KG1 (cell line): ENCODE measurements around the gene SLC29A3.
"Not testable (repeated sequence)": the region's sequence is repeated elsewhere in the genome, so short reads cannot be mapped to it uniquely, and the experiment has no call there.

Experiments used
- DNase-seq: peaks from one replicate; lab custom pipeline; 2025; lab: John Stamatoyannopoulos, UW

The SLC29A3 gene

GRCh38 chr10:71284544-71285179 is 34.4 kb upstream of the SLC29A3 start:
- DNase-seq = no peak

GRCh38 chr10:71285180-71285545 is 33.9 kb upstream of the SLC29A3 start:
- DNase-seq = peak; percentile 21

GRCh38 chr10:71285986-71286385 is 33.1 kb upstream of the SLC29A3 start:
- no peak for DNase-seq

GRCh38 chr10:71286521-71287294 is 32.4 kb upstream of the SLC29A3 start:
- no peak for DNase-seq

- DNase-seq = no peak
Observed at GRCh38 chr10:71287456-71287855, 31.6 kb upstream of the SLC29A3 start.

GRCh38 chr10:71288461-71288860 is 30.6 kb upstream of the SLC29A3 start:
- no peak for DNase-seq

DNA sequence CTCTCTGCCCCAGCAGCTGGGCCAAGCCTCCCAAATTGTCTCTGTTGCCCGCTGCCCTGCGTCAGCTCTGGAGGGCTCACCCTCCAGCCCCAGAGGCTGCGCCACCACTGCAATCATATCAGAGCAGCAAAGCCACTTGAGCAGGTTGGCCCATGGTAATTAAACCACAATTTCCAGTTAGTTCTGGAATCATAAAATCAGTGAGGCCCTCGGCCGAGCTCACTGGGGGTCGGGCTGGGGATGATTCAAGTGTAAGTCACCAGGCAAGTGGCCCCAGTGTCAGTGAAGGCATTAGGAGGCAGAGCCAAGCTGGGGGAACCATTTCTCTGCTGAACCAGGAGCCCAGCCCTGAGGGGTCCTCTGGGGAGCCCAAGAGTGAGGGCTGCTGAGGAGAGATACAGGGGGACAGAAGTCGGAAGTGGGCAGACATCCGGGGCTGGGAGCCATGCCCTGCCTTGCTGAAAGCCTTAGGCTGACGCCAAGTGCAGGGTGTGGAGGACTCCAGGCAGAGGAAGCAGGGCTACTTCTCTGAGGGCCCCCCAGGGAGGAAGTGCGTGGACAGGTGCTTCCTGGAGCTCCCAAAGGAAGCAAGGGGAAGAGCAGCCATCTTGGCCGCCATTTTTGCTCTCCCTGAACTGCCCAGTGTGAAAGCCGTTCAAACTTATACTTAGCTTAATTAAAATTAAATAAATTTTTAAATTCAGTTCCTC is 29.5 kb upstream of the SLC29A3 start:
- DNase-seq = no peak

GRCh38 chr10:71290331-71290730 is 28.7 kb upstream of the SLC29A3 start:
- no peak for DNase-seq

DNA sequence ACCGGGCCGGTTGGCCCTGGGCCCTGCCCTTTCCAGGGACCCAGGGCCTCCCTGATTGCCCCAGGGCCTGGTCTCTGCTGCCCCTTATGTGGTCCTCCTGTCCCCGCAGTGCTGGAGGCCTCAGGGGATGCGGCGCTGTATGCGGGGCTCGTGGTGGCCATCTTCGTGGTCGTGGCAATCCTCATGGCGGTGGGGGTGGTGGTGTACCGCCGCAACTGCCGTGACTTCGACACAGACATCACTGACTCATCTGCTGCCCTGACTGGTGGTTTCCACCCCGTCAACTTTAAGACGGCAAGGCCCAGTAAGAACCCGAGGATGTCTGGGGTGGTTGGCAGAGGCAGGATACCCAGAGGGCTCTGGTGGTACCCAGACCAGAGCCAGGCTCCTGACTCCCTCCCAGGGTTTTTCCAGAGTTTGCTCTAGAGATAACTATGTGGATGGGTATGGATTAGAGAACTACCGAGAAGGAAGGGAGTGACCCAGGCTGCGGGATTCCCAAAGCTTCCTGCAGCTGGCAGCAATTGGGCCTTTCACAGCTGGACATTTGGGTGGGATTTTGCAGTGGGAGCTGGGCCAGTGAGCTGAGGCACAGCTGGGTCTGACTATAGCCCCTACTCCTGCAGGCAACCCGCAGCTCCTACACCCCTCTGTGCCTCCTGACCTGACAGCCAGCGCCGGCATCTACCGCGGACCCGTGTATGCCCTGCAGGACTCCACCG is 28.1 kb upstream of the SLC29A3 start:
- no peak for DNase-seq

GRCh38 chr10:71291528-71291900 is 27.5 kb upstream of the SLC29A3 start:
- DNase-seq = no peak

DNA sequence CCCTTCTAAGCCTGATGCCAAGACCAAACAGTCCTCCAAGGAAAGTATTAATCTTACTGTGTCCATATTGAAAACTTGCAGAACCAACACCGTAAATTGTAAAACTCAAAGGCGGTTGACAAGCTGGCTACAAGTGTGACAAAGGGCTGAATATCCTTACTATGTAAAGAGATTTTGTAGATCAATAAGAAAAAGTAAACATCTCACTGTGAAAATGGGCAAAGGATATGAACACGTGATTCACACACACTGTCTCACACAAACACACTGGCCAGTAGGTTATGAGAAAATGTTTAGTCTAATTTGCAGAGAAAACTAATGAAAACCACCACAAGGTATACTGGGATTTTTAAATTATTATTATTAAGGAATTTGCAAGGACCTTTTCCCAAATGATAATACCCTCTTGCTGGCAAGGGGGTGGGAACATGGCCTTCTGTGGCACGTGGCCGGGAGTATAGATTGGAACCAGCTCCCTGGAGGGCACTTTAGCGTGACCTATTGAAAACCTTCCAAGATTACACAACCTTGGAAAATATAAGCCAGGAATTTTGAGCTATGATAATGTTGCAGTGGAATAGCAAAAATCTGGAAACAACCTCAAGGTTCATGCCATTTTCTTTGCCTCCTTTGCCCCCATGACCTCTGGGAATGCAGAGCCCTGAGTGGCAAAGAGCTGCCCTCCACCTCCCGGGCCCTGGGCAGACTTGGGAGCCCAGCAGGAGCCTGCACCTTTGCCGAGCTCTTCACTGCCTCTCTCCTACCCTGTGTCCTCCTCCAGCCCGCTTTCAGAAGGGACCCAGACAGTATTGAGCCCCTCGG is 26.2 kb upstream of the SLC29A3 start:
- DNase-seq = no peak

DNA sequence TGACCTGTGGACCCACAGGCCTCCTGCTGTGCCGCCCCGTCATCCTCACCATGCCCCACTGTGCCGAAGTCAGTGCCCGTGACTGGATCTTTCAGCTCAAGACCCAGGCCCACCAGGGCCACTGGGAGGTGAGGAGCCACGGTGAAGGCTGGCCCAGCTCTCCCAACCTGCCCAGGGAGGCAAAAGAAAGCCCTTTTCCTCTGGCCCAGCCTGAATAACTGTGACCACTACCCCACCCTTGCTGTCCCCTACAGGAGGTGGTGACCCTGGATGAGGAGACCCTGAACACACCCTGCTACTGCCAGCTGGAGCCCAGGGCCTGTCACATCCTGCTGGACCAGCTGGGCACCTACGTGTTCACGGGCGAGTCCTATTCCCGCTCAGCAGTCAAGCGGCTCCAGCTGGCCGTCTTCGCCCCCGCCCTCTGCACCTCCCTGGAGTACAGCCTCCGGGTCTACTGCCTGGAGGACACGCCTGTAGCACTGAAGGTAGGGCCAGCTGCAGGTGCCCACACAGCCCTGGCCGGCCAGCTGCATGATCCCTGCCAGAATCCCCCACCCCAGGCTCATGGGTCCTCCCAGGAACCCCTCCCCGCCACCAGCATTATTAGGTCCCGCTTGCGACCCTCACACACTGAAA is 25.5 kb upstream of the SLC29A3 start:
- DNase-seq = no peak

GRCh38 chr10:71294091-71294561 is 24.9 kb upstream of the SLC29A3 start:
- no peak for DNase-seq

- DNase-seq = no peak
Observed at GRCh38 chr10:71294856-71295255, 24.2 kb upstream of the SLC29A3 start.

DNA sequence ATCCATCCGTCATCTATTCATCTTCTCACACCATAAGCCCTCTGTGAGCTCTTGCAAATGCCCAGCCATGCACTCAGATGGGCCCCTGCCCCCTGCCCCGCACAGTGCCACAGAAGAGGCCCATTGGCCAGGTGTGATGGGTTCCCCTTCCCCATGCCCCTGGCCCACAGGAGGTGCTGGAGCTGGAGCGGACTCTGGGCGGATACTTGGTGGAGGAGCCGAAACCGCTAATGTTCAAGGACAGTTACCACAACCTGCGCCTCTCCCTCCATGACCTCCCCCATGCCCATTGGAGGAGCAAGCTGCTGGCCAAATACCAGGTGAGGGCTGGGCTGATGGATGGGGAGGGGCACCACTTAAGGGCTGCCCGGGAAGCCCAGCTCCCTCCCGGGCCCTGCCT is 23.4 kb upstream of the SLC29A3 start:
- DNase-seq = no peak

DNA sequence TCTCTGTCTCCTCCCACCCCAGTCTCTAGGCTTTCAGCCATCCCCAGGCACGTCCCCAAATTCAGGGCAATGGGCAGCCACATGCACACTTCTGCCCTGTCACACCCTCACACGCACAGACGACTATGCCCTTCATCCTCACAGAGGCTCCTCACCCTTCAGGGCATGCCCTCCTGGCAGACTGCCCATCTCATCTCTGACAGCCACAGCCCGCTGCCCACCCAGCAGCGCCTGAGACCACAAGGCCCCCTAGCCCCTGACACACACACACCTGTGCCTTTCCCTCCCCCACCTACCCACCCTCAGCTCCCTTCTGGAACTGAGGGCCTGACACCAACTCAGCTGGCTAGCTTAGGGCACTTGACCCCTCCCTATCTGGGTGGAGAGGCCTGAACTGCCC is 23.0 kb upstream of the SLC29A3 start:
- DNase-seq = no peak

DNA sequence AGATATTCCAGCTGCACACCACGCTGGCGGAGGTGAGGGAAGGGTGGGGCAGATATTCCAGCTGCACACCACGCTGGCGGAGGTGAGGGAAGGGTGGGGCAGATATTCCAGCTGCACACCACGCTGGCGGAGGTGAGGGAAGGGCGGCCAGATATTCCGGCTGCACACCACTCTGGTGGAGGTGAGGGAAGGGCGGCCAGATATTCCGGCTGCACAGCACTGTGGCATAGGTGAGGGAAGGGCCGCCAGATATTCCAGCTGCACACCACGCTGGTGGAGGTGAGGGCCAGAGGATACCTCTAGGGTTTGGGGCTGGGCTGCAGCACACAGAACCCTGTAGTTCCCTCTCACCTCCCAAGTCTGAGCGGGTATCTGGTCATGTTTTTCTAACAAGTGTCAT is 22.2 kb upstream of the SLC29A3 start:
- DNase-seq = not testable (repeated sequence)

DNA sequence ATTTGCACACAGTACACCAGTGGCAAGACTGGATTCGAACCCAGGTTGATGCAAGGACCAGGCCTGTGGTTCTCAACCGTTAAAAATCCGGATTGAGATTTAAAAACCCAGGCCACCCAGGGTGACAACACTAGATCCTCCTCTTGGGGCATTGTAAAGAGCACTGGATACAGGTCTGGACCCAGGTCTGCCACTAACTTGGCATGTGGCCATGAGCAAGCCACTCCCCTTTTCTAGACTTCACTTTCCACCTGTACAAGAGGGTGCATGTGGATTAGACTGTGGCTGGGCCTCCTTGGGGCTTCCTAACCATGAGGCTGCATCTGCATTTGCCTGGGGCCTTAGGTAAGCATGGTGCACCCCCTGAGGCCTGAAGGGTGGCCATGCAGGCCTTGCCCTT is 21.7 kb upstream of the SLC29A3 start:
- no peak for DNase-seq

DNA sequence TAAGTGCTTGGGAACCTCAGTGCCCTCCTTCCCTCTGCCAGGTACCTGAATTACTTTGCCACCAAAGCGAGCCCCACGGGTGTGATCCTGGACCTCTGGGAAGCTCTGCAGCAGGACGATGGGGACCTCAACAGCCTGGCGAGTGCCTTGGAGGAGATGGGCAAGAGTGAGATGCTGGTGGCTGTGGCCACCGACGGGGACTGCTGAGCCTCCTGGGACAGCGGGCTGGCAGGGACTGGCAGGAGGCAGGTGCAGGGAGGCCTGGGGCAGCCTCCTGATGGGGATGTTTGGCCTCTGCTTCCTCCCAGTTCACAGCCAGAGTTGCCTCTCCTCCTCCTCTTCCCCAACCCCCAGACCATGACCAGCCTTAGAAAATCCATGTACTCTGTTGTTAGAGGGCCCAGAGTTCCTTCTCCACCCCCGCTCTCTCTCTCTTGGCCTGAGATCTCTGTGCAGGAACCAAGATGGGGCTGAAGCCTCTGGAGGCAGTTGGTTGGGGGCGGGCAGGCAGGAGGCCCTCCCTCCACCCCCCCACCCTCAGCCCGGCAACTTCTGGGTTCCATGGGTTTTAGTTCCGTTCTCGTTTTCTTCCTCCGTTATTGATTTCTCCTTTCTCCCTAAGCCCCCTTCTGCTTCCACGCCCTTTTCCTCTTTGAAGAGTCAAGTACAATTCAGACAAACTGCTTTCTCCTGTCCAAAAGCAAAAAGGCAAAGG is 19.8 kb upstream of the SLC29A3 start:
- no peak for DNase-seq
